Skeletal muscle tissue (tissue), 4 donors: Measurements from ENCODE around the gene TULP4. TPM values are rescaled to one million over a fixed set of nuclear protein-coding genes. Genes with fewer than 3 reads are reported as not detected.
"Not testable (repeated sequence)": the region's sequence is repeated elsewhere in the genome, so short reads cannot be mapped to it uniquely, and the experiment has no call there.

Experiments
- H3K27ac ChIP-seq: one replicate; pipeline ENCODE4 v1.7.0; 2013; ENCODE audit warnings: mild to moderate bottlenecking, low read depth, low read length, inconsistent platforms
- H3K27me3 ChIP-seq, 3 donors: one replicate each; pipeline ENCODE4 v1.7.0; 2013; ENCODE audit warnings: low read length in 3 of 3; ENCODE audit not compliant: control insufficient read depth in 3 of 3, insufficient read depth in 3 of 3
- H3K36me3 ChIP-seq, 3 donors: one replicate each; pipeline ENCODE4 v1.7.0; 2013; ENCODE audit warnings: low read length in 3 of 3; ENCODE audit not compliant: control insufficient read depth in 3 of 3, insufficient read depth in 3 of 3
- H3K4me1 ChIP-seq, 3 donors: one replicate each; pipeline ENCODE4 v1.7.0; 2013; ENCODE audit warnings: low read length in 3 of 3, mild to moderate bottlenecking in 3 of 3; ENCODE audit not compliant: control insufficient read depth in 3 of 3, insufficient read depth in 3 of 3
- H3K4me3 ChIP-seq, 3 donors: one replicate each; pipeline ENCODE4 v1.7.0; 2013; ENCODE audit warnings: low read length in 3 of 3
- H3K9ac ChIP-seq, 3 donors: one replicate each; pipeline ENCODE4 v1.7.0; 2013; ENCODE audit warnings: low read length in 3 of 3, mild to moderate bottlenecking in 3 of 3, moderate library complexity in 2 of 3, low read depth in 1 of 3
- H3K9me3 ChIP-seq, 3 donors: one replicate each; pipeline ENCODE4 v1.7.0; 2013; ENCODE audit warnings: low read length in 3 of 3; ENCODE audit not compliant: control insufficient read depth in 3 of 3
- total RNA-seq: library from RNA; depleted of rRNA; stranded (reverse); fragments of >200 nt; gene quantifications from one replicate; pipeline ENCODE4 v1.2.3, GENCODE V29; 2014
- donor health status: Osteomylitis.

The TULP4 gene
- total RNA-seq, 1 donor from 2014 or later = 634 TPM

DNA sequence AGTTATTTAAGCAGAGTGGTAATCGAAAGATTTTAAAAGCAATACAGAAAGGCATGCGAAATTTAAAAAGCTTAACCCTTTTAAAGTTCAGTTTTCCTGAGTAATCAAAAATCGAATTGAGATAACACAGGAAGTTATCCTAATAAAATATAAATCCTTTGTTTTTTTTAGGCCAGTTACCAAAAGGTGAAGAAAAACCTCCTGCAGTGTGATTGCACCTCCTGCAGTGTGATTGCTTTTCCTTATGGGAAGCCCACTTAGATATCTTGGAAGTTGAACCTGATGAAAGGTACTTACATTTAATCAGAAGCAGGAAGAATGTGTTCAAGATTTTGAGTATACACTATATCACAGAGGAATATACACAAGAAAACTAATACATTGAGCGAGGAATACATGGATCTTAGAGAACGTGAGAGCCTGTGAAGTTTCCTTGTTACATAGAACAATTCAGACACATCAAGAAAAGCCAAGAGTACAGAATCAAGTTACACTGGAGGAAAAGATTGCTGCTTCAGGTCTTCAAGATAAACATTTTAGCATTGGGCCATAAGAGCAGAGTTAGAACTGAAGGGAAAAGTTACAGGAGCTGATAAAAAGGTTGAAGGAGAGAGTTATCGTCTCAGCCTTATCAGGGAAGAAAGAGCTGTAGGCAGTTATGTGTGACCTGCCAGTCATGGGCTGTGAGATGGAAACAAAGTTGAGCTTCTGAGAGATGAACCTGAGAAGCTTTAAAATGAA is 240.0 kb downstream of the TULP4 start:
- peaks cover 0 to 3% (median 0%) of the 10 kb centered on the region in 3 donors for H3K27me3 ChIP-seq
- no peak overlapping the region for H3K4me3 ChIP-seq
- no peak overlapping the region for H3K9ac ChIP-seq
- H3K27ac ChIP-seq = no peak overlapping the region
- no peaks in the 10 kb centered on the region for H3K4me1 ChIP-seq
- no peaks in the 10 kb centered on the region for H3K36me3 ChIP-seq
- no peaks in the 10 kb centered on the region for H3K9me3 ChIP-seq

DNA sequence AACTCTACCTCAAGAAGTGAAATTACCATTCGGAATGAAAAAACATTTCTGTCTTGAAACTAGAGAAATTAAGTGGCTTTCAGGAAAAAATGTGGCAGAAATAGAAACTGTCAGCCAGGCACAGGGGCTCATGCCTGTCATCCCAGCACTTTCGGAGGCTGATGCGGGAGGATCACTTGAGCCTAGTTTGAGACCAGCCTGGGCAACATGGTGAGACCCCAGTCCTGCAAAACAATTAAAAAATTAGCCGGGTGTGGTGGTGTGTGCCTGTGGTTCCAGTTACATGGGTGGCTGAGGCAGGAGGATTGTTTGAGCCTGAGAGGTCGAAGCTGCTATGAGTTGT is 240.5 kb downstream of the TULP4 start:
- H3K9ac ChIP-seq = no peak overlapping the region
- no peak overlapping the region for H3K4me3 ChIP-seq
- H3K27me3 ChIP-seq = peaks cover 0 to 3% (median 0%) of the 10 kb centered on the region in 3 donors
- H3K36me3 ChIP-seq = no peaks in the 10 kb centered on the region
- no peaks in the 10 kb centered on the region for H3K9me3 ChIP-seq
- H3K27ac ChIP-seq = no peak overlapping the region
- H3K4me1 ChIP-seq = no peaks in the 10 kb centered on the region

DNA sequence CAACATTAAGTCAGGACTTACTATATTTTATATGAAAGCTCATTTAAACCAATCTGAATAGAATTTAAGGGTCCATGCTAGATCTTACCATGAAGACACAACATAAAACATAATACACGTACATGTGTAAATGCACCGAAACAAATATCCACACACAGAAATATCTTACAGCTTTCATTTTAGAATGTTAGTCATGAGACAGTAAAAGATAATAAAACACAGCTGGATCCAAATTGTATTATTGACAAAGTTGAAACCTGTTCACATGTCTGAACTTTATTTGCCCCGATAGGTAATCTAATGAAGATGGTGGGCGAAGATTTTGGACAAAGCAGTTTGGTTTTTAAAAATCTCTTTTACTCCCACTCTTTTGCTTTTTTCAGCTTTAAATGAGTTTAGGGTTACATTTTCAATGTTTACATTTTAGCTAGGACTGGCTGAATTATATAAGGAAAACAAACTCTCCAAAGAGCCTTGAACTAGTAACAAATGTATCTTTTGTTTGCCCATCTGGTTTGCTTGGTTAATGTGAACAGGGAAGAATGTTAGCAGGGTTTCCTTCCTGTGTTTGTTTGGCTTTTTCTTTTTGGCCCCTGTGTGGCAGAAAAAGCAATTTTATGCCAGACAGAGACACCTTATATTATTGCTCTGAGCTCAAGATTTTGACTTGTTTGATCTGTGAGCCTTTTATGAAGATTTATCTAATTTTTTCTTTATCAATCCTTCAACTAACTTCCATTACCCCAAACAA is 242.5 kb downstream of the TULP4 start:
- H3K4me1 ChIP-seq = peaks cover 4 to 6% (median 4%) of the 10 kb centered on the region in 3 donors

DNA sequence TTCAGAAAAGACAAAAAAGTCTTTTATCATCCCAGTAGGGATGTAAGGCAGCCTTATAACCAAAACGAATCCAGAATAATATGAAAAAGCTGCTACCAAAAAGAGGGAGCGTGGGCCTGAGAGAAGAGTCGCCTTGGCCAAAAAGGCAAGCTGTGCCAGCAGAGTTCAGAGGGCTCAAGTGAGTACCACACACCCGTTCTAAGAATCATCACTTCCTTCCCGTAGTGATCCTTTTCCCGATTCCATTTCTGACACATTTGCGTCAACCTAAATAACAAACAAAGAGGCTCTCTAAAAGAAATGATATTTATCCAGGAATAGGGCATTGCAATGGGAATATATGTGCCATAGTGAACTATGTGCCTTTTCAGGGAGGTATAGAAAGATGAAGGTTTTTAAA is 243.8 kb downstream of the TULP4 start:
- no peak overlapping the region for H3K4me3 ChIP-seq
- H3K9ac ChIP-seq = no peak overlapping the region
- H3K27me3 ChIP-seq = peaks cover 0 to 3% (median 0%) of the 10 kb centered on the region in 3 donors
- no peaks in the 10 kb centered on the region for H3K9me3 ChIP-seq
- no peaks in the 10 kb centered on the region for H3K36me3 ChIP-seq
- peaks cover 8 to 12% (median 10%) of the 10 kb centered on the region in 3 donors for H3K4me1 ChIP-seq
- H3K27ac ChIP-seq = no peak overlapping the region

More for the DNA sequence above, 242.5 kb downstream of the TULP4 start:
- H3K27ac ChIP-seq = no peak overlapping the region
- H3K9ac ChIP-seq = no peak overlapping the region
- H3K4me3 ChIP-seq = no peak overlapping the region
- peaks cover 0 to 3% (median 0%) of the 10 kb centered on the region in 3 donors for H3K27me3 ChIP-seq
- H3K36me3 ChIP-seq = no peaks in the 10 kb centered on the region
- H3K9me3 ChIP-seq = no peaks in the 10 kb centered on the region

DNA sequence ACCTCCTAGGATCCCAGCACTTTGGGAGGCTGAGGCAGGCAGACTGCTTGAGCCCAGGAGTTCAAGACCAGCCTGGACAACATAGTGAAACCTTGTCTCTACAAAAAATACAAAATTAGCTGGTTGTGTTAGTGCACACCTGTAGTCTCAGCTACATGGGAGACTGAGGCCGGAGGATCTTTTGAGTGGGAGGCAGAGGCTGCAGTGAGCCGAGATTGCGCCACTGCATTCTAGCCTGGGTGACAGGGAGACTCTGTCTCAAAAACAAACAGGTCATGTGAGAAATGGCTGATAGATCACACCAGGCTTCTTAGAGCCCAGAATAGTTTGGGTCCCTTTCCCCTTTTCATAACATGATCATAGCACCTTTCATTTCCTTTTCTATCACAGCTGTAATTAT is 244.8 kb downstream of the TULP4 start:
- peaks cover 13 to 22% (median 20%) of the 10 kb centered on the region in 3 donors for H3K4me1 ChIP-seq
- not testable (repeated sequence) for H3K9me3 ChIP-seq, H3K27me3 ChIP-seq, H3K4me3 ChIP-seq, H3K36me3 ChIP-seq, H3K9ac ChIP-seq, H3K27ac ChIP-seq

DNA sequence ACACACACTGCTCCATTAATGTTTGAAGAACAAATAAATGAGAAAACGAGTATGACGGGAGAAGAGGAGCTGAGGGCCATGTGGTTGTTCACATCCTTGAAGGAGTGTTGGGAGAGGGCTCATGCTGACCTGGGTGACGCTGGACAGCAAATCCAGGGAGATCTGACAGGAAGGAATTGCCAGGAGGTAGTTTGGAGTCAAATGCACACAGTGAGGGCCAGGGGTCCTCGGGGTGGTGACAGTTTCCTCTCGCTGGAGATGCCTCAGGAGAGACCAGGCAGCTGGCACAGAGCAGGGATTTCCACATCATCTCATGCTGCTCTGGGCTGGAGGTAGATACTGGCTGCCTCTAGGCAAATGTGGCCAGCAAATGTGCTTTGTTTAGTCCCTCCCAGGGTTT is 245.7 kb downstream of the TULP4 start:
- Histone ChIP-seq H3K9me3 (no peaks in the 10 kb centered on the region), H3K4me3 (no peak overlapping the region), H3K9ac (no peak overlapping the region), H3K4me1 (peaks cover 13 to 26% (median 26%) of the 10 kb centered on the region in 3 donors), H3K27ac (no peak overlapping the region), H3K27me3 (peaks cover 0 to 3% (median 0%) of the 10 kb centered on the region in 3 donors), H3K36me3 (no peaks in the 10 kb centered on the region)

DNA sequence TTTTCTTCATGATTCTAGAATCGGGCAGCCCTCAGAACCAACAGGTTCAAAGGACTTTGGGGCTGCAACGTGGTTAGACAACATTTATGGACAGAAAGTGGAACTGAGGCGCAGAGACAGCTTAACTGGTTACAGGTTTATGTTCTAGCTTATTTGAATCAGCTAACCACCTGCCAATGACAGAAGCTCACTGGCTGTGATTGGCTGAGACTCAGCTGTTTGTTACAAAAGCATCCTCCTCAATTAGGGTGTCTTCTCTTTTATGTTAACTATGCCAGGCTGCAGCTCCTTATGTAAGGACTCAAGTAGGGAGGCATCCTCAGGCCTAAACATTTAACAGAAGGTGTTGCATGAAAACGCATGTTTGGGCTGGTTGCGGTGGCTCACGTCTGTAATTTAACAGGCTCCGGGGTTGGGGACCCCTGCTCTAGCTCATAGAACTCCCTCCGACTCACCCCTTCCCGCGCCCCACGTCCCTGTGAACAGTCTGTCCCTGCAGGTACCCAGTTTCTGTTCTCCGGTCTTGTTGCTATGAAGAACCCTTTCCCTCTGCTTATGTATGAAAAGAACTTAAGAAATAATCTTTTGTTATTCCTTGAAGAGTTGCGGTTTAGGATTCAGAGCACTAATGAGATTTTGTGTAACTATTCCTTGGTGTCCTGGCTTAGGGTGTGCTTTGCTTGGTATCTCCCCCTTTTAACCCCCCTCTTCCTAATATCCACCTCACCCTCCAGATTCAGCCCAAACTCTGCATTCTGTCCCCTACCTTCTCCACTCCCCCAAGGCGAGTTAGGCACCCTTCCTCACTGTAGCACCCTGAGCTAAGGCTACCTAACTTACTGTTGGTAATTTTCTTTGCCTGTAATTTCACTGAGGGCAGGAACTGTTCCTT is 246.4 kb downstream of the TULP4 start:
- no peak overlapping the region for H3K9ac ChIP-seq
- no peak overlapping the region for H3K4me3 ChIP-seq
- no peaks in the 10 kb centered on the region for H3K9me3 ChIP-seq
- no peaks in the 10 kb centered on the region for H3K36me3 ChIP-seq
- peaks cover 13 to 31% (median 26%) of the 10 kb centered on the region in 3 donors for H3K4me1 ChIP-seq
- peaks cover 0 to 3% (median 0%) of the 10 kb centered on the region in 3 donors for H3K27me3 ChIP-seq
- no peak overlapping the region for H3K27ac ChIP-seq

DNA sequence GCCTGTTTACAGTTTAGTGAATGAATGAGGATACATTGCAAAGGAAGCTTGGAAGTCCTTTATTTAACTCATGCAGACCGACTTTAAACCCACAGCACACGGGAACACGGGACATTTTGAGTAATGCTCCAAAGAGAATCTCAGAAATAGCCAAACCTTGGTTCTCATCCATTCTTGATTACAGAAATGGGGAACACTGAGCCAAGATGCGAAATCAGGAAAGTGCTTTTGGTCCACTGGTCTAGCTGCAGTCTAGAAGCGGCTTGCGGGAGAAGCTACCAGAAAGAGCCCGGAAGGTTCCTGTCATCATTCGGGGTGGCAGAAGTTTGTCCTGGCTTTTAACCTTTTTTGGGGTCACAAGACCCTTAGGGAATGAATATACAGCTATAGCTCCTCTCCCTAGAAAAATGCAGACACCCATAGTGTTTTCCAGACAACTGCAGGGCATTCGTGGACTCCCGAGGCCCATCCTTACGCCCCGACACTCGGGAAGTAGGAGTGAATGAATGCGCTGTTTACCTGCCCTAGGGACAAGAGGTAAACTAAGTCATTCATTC is 247.2 kb downstream of the TULP4 start:
- peaks cover 13 to 31% (median 26%) of the 10 kb centered on the region in 3 donors for H3K4me1 ChIP-seq
- H3K27me3 ChIP-seq = peaks cover 0 to 3% (median 0%) of the 10 kb centered on the region in 3 donors
- H3K4me3 ChIP-seq = peak overlapping the region; percentile 83 to 91 (median 91)
- H3K27ac ChIP-seq = peak overlapping the region; percentile 34
- no peaks in the 10 kb centered on the region for H3K9me3 ChIP-seq
- H3K36me3 ChIP-seq = no peaks in the 10 kb centered on the region
- peak overlapping the region; percentile 73 to 85 (median 79) for H3K9ac ChIP-seq
